Fibroblast of skin of right biceps (primary cell): ENCODE data around the gene NT5C3A.
"Not testable (repeated sequence)": the region's sequence is repeated elsewhere in the genome, so short reads cannot be mapped to it uniquely, and the experiment has no call there.

Experiments
- DNase-seq: peaks from one replicate; pipeline ENCODE4 v3.0.0-alpha.2; 2013

Gene NT5C3A

GRCh38 chr7:32971967-32972366 is 90.6 kb downstream of the NT5C3A start:
- not testable (repeated sequence) for DNase-seq

DNA sequence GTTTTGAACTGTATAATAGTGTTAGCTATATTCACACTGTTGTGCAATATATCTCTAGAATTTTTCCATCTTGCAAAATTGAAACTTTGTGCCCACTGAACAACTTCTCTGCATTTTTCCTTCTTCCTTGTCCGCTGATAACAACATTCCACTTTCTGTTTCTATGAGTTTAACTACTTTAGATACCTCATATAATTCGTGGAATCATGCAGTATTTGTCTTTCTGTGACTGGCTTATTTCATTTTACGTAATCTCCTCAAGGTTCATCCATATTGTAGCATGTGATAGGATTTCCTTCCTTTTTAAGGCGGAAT is 95.4 kb downstream of the NT5C3A start:
- not testable (repeated sequence) for DNase-seq

GRCh38 chr7:32966489-32967267 is 95.9 kb downstream of the NT5C3A start:
- DNase-seq = not testable (repeated sequence)

- DNase-seq = not testable (repeated sequence)
These were observed 98.0 kb downstream of the NT5C3A start for GRCh38 chr7:32964461-32965159.
